H1 (cell line): Measurements from ENCODE around the gene CAMSAP3. TPM values are rescaled to one million over a fixed set of nuclear protein-coding genes. Genes with fewer than 3 reads are reported as not detected.

Experiments used
- CTCF ChIA-PET: fragments of 300-600 bp; sonication (Branson Sonifier 250); formaldehyde crosslinking; loops from one replicate; lab custom pipeline; 2021; ENCODE audit not compliant: partially characterized antibody; lab: Charles Lee
- POLR2A ChIA-PET: fragments of 300-600 bp; sonication (Branson Sonifier 250); formaldehyde crosslinking; loops from one replicate; lab custom pipeline; 2021; ENCODE audit warnings: inconsistent platforms; ENCODE audit not compliant: partially characterized antibody; lab: Charles Lee
- DNase-seq, 2 experiments: peaks; one replicate each; pipeline versions ENCODE4 v3.0.0 to v3.0.0-alpha.2; 2010 to 2022; ENCODE audit warnings: low spot score in 2 of 2, low read depth in 1 of 2, mixed read lengths in 1 of 2
- FAIRE-seq: peaks from 2 replicates; lab custom pipeline; 2011; peaks lifted over from hg19 to GRCh38; lab: Jason Lieb, UNC
- H2AFZ ChIP-seq: 2 replicates; pipeline ENCODE4 v1.8.1; 2012; ENCODE audit warnings: low read length, inconsistent platforms
- H2AK5ac ChIP-seq: 2 replicates; pipeline ENCODE4 v1.6.1; 2013; ENCODE audit warnings: low read depth, low read length
- H2BK120ac ChIP-seq: replicated peaks from 2 replicates; pipeline ENCODE3; 2013; ENCODE audit warnings: low read depth, low read length, inconsistent platforms
- H2BK12ac ChIP-seq: 2 replicates; pipeline ENCODE4 v1.6.1; 2013; ENCODE audit warnings: low read depth, low read length
- H2BK15ac ChIP-seq: 2 replicates; pipeline ENCODE4 v1.6.1; 2013; ENCODE audit warnings: low read length
- H2BK20ac ChIP-seq: 2 replicates; pipeline ENCODE4 v1.6.1; 2013; ENCODE audit warnings: low read length
- H2BK5ac ChIP-seq: 2 replicates; pipeline ENCODE4 v1.6.1; 2013; ENCODE audit warnings: low read depth, low read length
- H3K14ac ChIP-seq: 2 replicates; pipeline ENCODE4 v1.6.1; 2013; ENCODE audit warnings: inconsistent platforms; ENCODE audit not compliant: insufficient read length
- H3K18ac ChIP-seq: 2 replicates; pipeline ENCODE4 v1.6.1; 2013; ENCODE audit warnings: low read length; ENCODE audit errors: extremely low read depth
- H3K23ac ChIP-seq: 2 replicates; pipeline ENCODE4 v1.6.1; 2013; ENCODE audit warnings: inconsistent platforms; ENCODE audit not compliant: insufficient read length
- H3K23me2 ChIP-seq: 2 replicates; pipeline ENCODE4 v1.6.1; 2013; ENCODE audit warnings: low read depth, low read length
- H3K27ac ChIP-seq: 2 replicates; pipeline ENCODE4 v1.6.1; 2011; ENCODE audit warnings: low read depth, low read length, inconsistent platforms
- H3K27me3 ChIP-seq, 4 experiments: replicated peaks in 1 of 4; 1 replicate in 1 of 4; 2 replicates in 3 of 4; pipeline versions ENCODE4 v1.6.1 to v1.8.1; 2011 to 2013; ENCODE audit warnings: low read length in 3 of 4, mild to moderate bottlenecking in 3 of 4, inconsistent platforms in 2 of 4, mixed read lengths in 2 of 4, moderate library complexity in 1 of 4; ENCODE audit not compliant: control insufficient read depth in 3 of 4, insufficient read depth in 3 of 4; ENCODE audit errors: extremely low read depth in 1 of 4
- H3K36me3 ChIP-seq, 4 experiments: 2 replicates each; pipeline versions ENCODE4 v1.6.1 to v1.8.1; 2011 to 2013; ENCODE audit warnings: mild to moderate bottlenecking in 4 of 4, low read length in 3 of 4, moderate library complexity in 2 of 4, control low read depth in 1 of 4, inconsistent platforms in 1 of 4; ENCODE audit not compliant: insufficient read depth in 4 of 4, control insufficient read depth in 2 of 4
- H3K4ac ChIP-seq: replicated peaks from 2 replicates; pipeline ENCODE3; 2013; ENCODE audit warnings: low read length, low read depth, mixed read lengths, inconsistent platforms; ENCODE audit not compliant: insufficient read length
- H3K4me1 ChIP-seq, 4 experiments: replicated peaks in 1 of 4; 1 replicate in 1 of 4; 2 replicates in 3 of 4; pipeline versions ENCODE4 v1.6.1 to v1.8.1; 2011 to 2013; ENCODE audit warnings: low read length in 3 of 4, inconsistent platforms in 2 of 4, mixed read lengths in 1 of 4; ENCODE audit not compliant: insufficient read depth in 4 of 4, control insufficient read depth in 3 of 4
- H3K4me2 ChIP-seq, 2 experiments: 2 replicates each; pipeline versions ENCODE4 v1.6.1 to v1.8.1; 2011 to 2013; ENCODE audit warnings: low read depth in 2 of 2, low read length in 2 of 2, control low read depth in 1 of 2, inconsistent platforms in 1 of 2, mild to moderate bottlenecking in 1 of 2; ENCODE audit not compliant: insufficient read depth in 1 of 2
- H3K4me3 ChIP-seq, 4 experiments: fragments of 200-600, 300-600 bp in 1 of 4; sonication (generic), shearing (Covaris generic), sonication (Bioruptor Twin) in 1 of 4; 2 replicates each; pipeline versions ENCODE4 v1.5.1 to v1.8.1; 2011 to 2016; ENCODE audit warnings: low read length in 4 of 4, low read depth in 3 of 4, control low read depth in 2 of 4, inconsistent platforms in 2 of 4, mild to moderate bottlenecking in 2 of 4, mixed read lengths in 1 of 4, moderate library complexity in 1 of 4; ENCODE audit not compliant: insufficient read depth in 2 of 4; ENCODE audit errors: extremely low read depth in 1 of 4
- H3K56ac ChIP-seq: replicated peaks from 2 replicates; pipeline ENCODE3; 2013; ENCODE audit warnings: low read depth, mild to moderate bottlenecking, mixed read lengths, low read length, inconsistent platforms; ENCODE audit not compliant: insufficient read length
- H3K79me1 ChIP-seq: 2 replicates; pipeline ENCODE4 v1.6.1; 2013; ENCODE audit warnings: low read depth, low read length, control low read depth
- H3K79me2 ChIP-seq, 2 experiments: 2 replicates each; pipeline versions ENCODE4 v1.6.1 to v1.8.1; 2012 to 2013; ENCODE audit warnings: low read length in 2 of 2, mild to moderate bottlenecking in 2 of 2, inconsistent platforms in 1 of 2; ENCODE audit not compliant: insufficient read depth in 2 of 2, control insufficient read depth in 1 of 2
- H3K9ac ChIP-seq, 4 experiments: replicated peaks in 1 of 4; 1 replicate in 1 of 4; 2 replicates in 3 of 4; pipeline versions ENCODE4 v1.6.1 to v1.8.1; 2011 to 2013; ENCODE audit warnings: low read depth in 3 of 4, low read length in 3 of 4, control low read depth in 2 of 4, mild to moderate bottlenecking in 2 of 4, moderate library complexity in 2 of 4, inconsistent platforms in 1 of 4; ENCODE audit errors: extremely low read depth in 1 of 4
- H3K9me3 ChIP-seq, 2 experiments: 2 replicates each; pipeline versions ENCODE4 v1.6.1 to v1.8.1; 2012 to 2013; ENCODE audit warnings: mild to moderate bottlenecking in 2 of 2, moderate library complexity in 2 of 2, control low read depth in 1 of 2, inconsistent platforms in 1 of 2, low read depth in 1 of 2, low read length in 1 of 2, mixed read lengths in 1 of 2; ENCODE audit not compliant: insufficient read depth in 2 of 2
- H4K20me1 ChIP-seq, 2 experiments: replicated peaks in 1 of 2; 2 replicates each; pipeline versions ENCODE3 to v1.8.1; 2011 to 2013; ENCODE audit warnings: inconsistent platforms in 2 of 2, low read length in 2 of 2, mild to moderate bottlenecking in 1 of 2; ENCODE audit not compliant: insufficient read depth in 2 of 2, control insufficient read depth in 1 of 2
- H4K5ac ChIP-seq: 2 replicates; pipeline ENCODE4 v1.6.1; 2013; ENCODE audit warnings: low read length, low read depth, mixed read lengths, inconsistent platforms; ENCODE audit not compliant: insufficient read length
- H4K8ac ChIP-seq: 2 replicates; pipeline ENCODE4 v1.8.0; 2013; ENCODE audit warnings: mild to moderate bottlenecking, moderate library complexity, low read length, inconsistent platforms; ENCODE audit not compliant: insufficient read depth; ENCODE audit errors: extremely low read depth
- H4K91ac ChIP-seq: replicated peaks from 2 replicates; pipeline ENCODE3; 2013; ENCODE audit warnings: low read length, mixed read lengths, inconsistent platforms; ENCODE audit not compliant: insufficient read length
- ATF3 ChIP-seq: IDR thresholded peaks from 2 replicates; pipeline ENCODE4 v1.6.1; 2011; ENCODE audit warnings: low read depth, mild to moderate bottlenecking, low read length; ENCODE audit not compliant: insufficient read depth
- CBX8 ChIP-seq: fragments of 300-800, 300-1000 bp; sonication (generic); IDR thresholded peaks from 2 replicates; pipeline ENCODE4 v1.7.1; 2016; ENCODE audit warnings: low read depth, low read length, borderline replicate concordance
- CEBPB ChIP-seq: IDR thresholded peaks from 2 replicates; pipeline ENCODE4 v1.6.1; 2012; ENCODE audit warnings: low read depth, low read length
- JUND ChIP-seq: IDR thresholded peaks from 2 replicates; pipeline ENCODE4 v1.6.1; 2011; ENCODE audit warnings: mild to moderate bottlenecking, improper control_type of control experiment, low read length
- ZNF274 ChIP-seq: IDR thresholded peaks from 2 replicates; pipeline ENCODE4 v1.7.0; 2012; ENCODE audit warnings: low read length, borderline replicate concordance; ENCODE audit errors: extremely low read depth
- WGBS, 2 experiments: shearing (Covaris generic) in 1 of 2; methylation state at CpG; one replicate each; pipeline versions ENCODE4 v1.1.6 to v1.1.7; 2013 to 2015; ENCODE audit warnings: low lambda C conversion rate in 2 of 2, mixed read lengths in 2 of 2, inconsistent platforms in 1 of 2, low coverage in 1 of 2, missing lambda C conversion rate in 1 of 2; ENCODE audit not compliant: insufficient replicate concordance in 2 of 2, insufficient coverage in 1 of 2, insufficient read length in 1 of 2; ENCODE audit errors: extremely low coverage in 1 of 2, missing lambda C conversion rate in 1 of 2; 5-methylcytosine and 5-hydroxymethylcytosine counted together
- polyA plus RNA-seq, 7 experiments: library from polyadenylated mRNA; depleted of rRNA in 3 of 7; stranded (reverse) in 5 of 7; unstranded in 2 of 7; fragments of >200 nt in 5 of 7; fragments of 200-250 nt in 2 of 7; gene quantifications; 1 replicate in 5 of 7; 2 replicates in 1 of 7; 4 replicates in 1 of 7; pipeline versions ENCODE4 v1.2.1 to v1.2.3, GENCODE V29; 2011 to 2013; ENCODE audit warnings: missing spikeins in 2 of 7, mixed read lengths in 2 of 7
- total RNA-seq: library from RNA; stranded (reverse); fragmentation: NEBNext Ultra II Directional; extraction: Animal tissue kit (Norgen Biotek cat#: 25700); gene quantifications from 2 replicates; pipeline ENCODE4 v1.2.1, GENCODE V29; 2021

The CAMSAP3 gene
- total and polyA plus RNA-seq, 2 of the 8 experiments (the other 6 are each of a cell fraction or from before 2014, with no cell fraction given): 11.4 to 30.4 TPM

- CTCF ChIA-PET: interaction anchor here (0.6 to 1.5 kb wide), 4 partner anchors 51 to 243 kb away, joined by 3 read pairs; no protein-coding TSS in a partner anchor
- Histone ChIP-seq H2AFZ (no peak overlapping the region), H3K4me1 (no peaks in the 10 kb centered on the region), H2BK120ac (no peak overlapping the region), H4K20me1 (peaks cover 7 to 16% of the 10 kb centered on the region in 2 experiments), H3K36me3 (peaks cover 8 to 54% (median 25%) of the 10 kb centered on the region in 4 experiments; a peak in 6 of 8 replicates), H3K56ac (no peak overlapping the region), H3K4me3 (no peak overlapping the region), H4K91ac (no peak overlapping the region), H3K4ac (no peak overlapping the region), H3K27ac (no peak overlapping the region), H3K9me3 (no peaks in the 10 kb centered on the region), H3K9ac (no peak overlapping the region), H3K79me1 (no peaks in the 10 kb centered on the region; the same call in 1 of the 2 replicates), H4K8ac (peak overlapping the region; percentile 68; the same call in 1 of the 2 replicates), H2BK20ac (no peak overlapping the region), H2BK15ac (no peak overlapping the region), H3K14ac (no peak overlapping the region), H3K27me3 (no peaks in the 10 kb centered on the region), H2BK5ac (no peak overlapping the region), H2BK12ac (no peak overlapping the region), H3K4me2 (no peak overlapping the region), H3K79me2 (no peaks in the 10 kb centered on the region), H4K5ac (no peak overlapping the region), H3K23me2 (no peaks in the 10 kb centered on the region), H2AK5ac (no peak overlapping the region), H3K18ac (no peak overlapping the region), H3K23ac (no peak overlapping the region)
- no peak for DNase-seq
- TF ChIP-seq JUND (no peak), CBX8 (no peak), ZNF274 (no peak), CEBPB (no peak), ATF3 (no peak)
- 92% methylated on average over 21 of the region's 21 CpGs; no CpG with 5 or more reads in 1 of the 2 experiments for WGBS, 2 experiments
- POLR2A ChIA-PET: interaction anchor here (0.9 to 4.3 kb wide), 9 partner anchors 10 to 64 kb away, joined by 3 to 29 read pairs (median 5); partner anchors contain the start of genes PCP2, PET100 and XAB2
- no peak for FAIRE-seq
Observed at GRCh38 chr19:7618771-7619510, 23.3 kb downstream of the CAMSAP3 start.
